Osteoblast (primary cell): ENCODE data around the gene DAPK3. TPM values are rescaled to one million over a fixed set of nuclear protein-coding genes. Genes with fewer than 3 reads are reported as not detected.
"Not testable (repeated sequence)": the region's sequence is repeated elsewhere in the genome, so short reads cannot be mapped to it uniquely, and the experiment has no call there.

Experiments
- DNase-seq: peaks from one replicate; pipeline ENCODE4 v3.0.0; 2011; ENCODE audit warnings: low spot score, mixed read lengths; ENCODE audit not compliant: insufficient read length; ENCODE audit errors: missing footprints
- H2AFZ ChIP-seq: 2 replicates; pipeline ENCODE4 v1.6.0; 2011; ENCODE audit warnings: mild to moderate bottlenecking, low read length
- H3K27ac ChIP-seq: 2 replicates; pipeline ENCODE4 v1.5.1; 2011; ENCODE audit warnings: mild to moderate bottlenecking, low read depth, low read length, moderate library complexity
- H3K27me3 ChIP-seq: 2 replicates; pipeline ENCODE4 v1.6.0; 2012; ENCODE audit warnings: mild to moderate bottlenecking, control low read depth, inconsistent platforms, low read length, moderate library complexity; ENCODE audit not compliant: insufficient read depth
- H3K36me3 ChIP-seq: 2 replicates; pipeline ENCODE4 v1.5.1; 2011; ENCODE audit warnings: mild to moderate bottlenecking, low read length, control low read depth, moderate library complexity; ENCODE audit not compliant: insufficient read depth
- H3K4me1 ChIP-seq: 2 replicates; pipeline ENCODE4 v1.5.1; 2011; ENCODE audit warnings: mild to moderate bottlenecking, low read length, control low read depth, moderate library complexity; ENCODE audit not compliant: insufficient read depth
- H3K4me2 ChIP-seq: 2 replicates; pipeline ENCODE4 v1.6.0; 2011; ENCODE audit warnings: mild to moderate bottlenecking, low read length; ENCODE audit not compliant: insufficient read depth
- H3K4me3 ChIP-seq: fragments of 200-600 bp; sonication (generic); 3 replicates; pipeline ENCODE4 v1.5.1; 2012; ENCODE audit warnings: mild to moderate bottlenecking, low read length, inconsistent platforms; ENCODE audit not compliant: insufficient read depth
- H3K79me2 ChIP-seq: 2 replicates; pipeline ENCODE4 v1.6.0; 2012; ENCODE audit warnings: mild to moderate bottlenecking, low read length, control low read depth, inconsistent platforms; ENCODE audit not compliant: insufficient read depth
- H3K9me3 ChIP-seq: 2 replicates; pipeline ENCODE4 v1.5.1; 2011; ENCODE audit warnings: low read depth, low read length, control low read depth
- H4K20me1 ChIP-seq: 2 replicates; pipeline ENCODE4 v1.6.0; 2012; ENCODE audit warnings: mild to moderate bottlenecking, low read length, control low read depth; ENCODE audit not compliant: insufficient read depth
- total RNA-seq: library from RNA; depleted of rRNA; stranded (reverse); fragments of >200 nt; gene quantifications from 2 replicates; pipeline ENCODE4 v1.2.3, GENCODE V29; 2012
- TF ChIP-seq, protein P1 (sequence below): IDR thresholded peaks from 2 replicates; pipeline ENCODE4 v1.5.1; 2011; ENCODE audit warnings: mild to moderate bottlenecking, low read depth, low read length, moderate library complexity; ENCODE audit errors: extremely low read depth

Gene DAPK3
- total RNA-seq, 1 donor = 131 TPM

DNA sequence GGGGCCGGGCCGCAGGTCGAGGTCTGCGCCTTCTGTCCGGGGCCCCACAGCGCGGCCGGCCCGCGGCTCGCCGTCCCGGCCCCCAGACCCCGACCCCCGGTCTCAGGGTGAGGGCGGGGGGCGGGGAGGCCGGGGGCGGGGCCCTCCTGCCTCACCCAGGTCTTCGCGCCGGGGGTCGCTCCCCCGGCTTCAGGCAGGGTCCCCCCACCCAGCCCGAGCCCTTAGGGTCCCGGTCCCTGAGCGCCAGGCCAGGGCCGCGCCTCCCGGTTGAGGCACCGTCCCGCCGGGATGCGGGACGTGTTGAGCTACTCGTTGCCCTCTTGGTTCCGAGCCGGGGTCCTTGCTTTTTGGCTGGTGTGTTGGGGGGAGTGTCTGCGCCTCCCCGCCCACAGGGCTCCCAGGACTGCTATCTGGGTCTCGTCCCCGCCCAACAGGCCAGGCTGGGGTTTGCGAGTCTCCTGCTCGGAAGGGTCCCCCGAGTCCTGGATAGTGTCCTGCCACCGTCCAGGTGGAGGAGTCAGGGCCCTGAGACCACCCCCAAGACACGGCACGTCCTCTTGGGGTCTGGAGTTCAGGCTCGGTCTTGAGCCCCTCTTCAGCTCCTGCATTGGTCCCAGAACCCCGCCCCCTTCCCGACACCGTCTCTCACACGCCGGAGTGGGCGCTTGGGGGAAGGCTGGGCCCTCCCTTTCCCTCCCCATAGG is 37.1 kb upstream of the DAPK3 start:
- Histone ChIP-seq H3K36me3 (peaks cover 9% of the 10 kb centered on the region), H4K20me1 (peaks cover 37% of the 10 kb centered on the region), H3K4me2 (peak overlapping the region; percentile 95), H3K27me3 (no peaks in the 10 kb centered on the region), H3K9me3 (no peaks in the 10 kb centered on the region), H2AFZ (peak overlapping the region; percentile 59), H3K4me3 (peak overlapping the region; percentile 94), H3K4me1 (peaks cover 16% of the 10 kb centered on the region), H3K79me2 (peaks cover 54% of the 10 kb centered on the region), H3K27ac (peak overlapping the region; percentile 51)
- TF ChIP-seq, protein P1, sequence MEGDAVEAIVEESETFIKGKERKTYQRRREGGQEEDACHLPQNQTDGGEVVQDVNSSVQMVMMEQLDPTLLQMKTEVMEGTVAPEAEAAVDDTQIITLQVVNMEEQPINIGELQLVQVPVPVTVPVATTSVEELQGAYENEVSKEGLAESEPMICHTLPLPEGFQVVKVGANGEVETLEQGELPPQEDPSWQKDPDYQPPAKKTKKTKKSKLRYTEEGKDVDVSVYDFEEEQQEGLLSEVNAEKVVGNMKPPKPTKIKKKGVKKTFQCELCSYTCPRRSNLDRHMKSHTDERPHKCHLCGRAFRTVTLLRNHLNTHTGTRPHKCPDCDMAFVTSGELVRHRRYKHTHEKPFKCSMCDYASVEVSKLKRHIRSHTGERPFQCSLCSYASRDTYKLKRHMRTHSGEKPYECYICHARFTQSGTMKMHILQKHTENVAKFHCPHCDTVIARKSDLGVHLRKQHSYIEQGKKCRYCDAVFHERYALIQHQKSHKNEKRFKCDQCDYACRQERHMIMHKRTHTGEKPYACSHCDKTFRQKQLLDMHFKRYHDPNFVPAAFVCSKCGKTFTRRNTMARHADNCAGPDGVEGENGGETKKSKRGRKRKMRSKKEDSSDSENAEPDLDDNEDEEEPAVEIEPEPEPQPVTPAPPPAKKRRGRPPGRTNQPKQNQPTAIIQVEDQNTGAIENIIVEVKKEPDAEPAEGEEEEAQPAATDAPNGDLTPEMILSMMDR = no peak
- peak; percentile 92 for DNase-seq

DNA sequence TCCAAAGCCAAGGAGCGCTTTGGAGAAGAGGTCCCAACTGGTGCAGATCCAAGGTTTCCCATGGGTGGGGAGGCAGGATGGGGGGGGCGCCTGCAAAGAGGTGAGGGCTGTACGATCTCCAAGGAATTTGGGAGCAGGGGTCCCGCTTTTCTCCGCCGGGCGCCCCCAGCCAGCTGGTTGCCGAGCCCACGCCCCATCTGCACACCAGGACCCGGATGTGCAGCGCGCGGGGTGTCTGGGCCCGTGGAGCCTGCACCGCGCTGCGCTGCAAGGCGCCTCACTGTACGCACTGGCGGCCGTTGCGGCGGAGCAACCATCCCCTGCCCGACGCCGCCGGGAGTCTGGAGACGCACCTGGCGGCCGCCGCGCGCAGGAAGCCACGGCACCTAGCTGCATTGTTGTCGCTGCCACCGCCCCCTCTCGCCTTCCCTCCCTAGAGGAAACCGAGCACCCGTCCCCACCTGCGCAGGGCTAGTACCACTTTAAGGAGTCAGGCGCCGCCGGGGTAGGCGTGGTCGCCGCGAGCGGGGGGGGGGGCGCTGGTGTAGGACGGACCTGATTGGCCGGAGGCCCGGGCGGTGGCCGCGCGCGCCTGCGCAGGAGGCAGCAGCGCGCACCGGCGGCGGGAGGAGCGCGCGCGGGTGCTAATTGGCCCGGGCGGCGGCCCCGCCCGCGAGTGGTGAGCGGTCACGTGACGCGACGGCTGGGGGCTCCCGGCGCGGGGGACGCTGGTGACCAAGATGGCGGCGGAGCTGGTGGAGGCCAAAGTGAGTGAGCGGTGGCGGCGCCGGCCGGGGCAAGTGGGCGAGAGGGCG is 36.3 kb upstream of the DAPK3 start, which contains the start of gene PIAS4:
Gene PIAS4, plus strand, starts transcription at position 716 of the 815 bp plus-strand sequence. Its CDS starts 25 bp downstream, at position 741.
- peaks cover 34% of the 10 kb centered on the region for H4K20me1 ChIP-seq
- H3K36me3 ChIP-seq = peaks cover 8% of the 10 kb centered on the region
- peak within 1 kb of the TSS; percentile 95 for H3K4me2 ChIP-seq
- no peaks in the 10 kb centered on the region for H3K27me3 ChIP-seq
- H3K4me1 ChIP-seq = peaks cover 16% of the 10 kb centered on the region
- DNase-seq = peak; percentile 100
- peaks cover 46% of the 10 kb centered on the region for H3K79me2 ChIP-seq
- peak within 1 kb of the TSS; percentile 94 for H3K4me3 ChIP-seq
- TF ChIP-seq, protein P1 = no peak
- H3K9me3 ChIP-seq = no peaks in the 10 kb centered on the region
- peak within 1 kb of the TSS; percentile 51 for H3K27ac ChIP-seq
- H2AFZ ChIP-seq = peak within 1 kb of the TSS; percentile 88

DNA sequence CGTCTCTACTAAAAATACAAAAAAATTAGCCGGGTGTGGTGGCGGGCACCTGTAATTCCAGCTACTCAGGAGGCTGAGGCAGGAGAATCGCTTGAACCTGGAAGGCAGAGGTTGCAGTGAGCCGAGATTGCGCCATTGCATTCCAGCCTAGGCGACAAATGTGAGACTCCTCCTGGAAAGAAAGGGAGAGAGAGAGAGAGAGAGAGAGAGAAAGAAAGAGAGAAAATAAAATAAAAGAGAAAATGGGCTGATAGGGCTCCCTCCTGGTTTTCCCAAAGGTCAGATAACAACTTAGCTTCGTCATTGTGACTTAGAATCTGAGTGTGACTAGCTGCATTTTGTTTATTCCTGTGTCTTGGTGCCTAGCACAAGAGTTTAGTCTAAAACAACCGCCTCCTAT is 34.5 kb upstream of the DAPK3 start:
- Histone ChIP-seq H4K20me1 (peaks cover 24% of the 10 kb centered on the region), H3K4me1 (peaks cover 16% of the 10 kb centered on the region), H3K79me2 (peaks cover 31% of the 10 kb centered on the region)
- not testable (repeated sequence) for H3K9me3 ChIP-seq, H3K4me2 ChIP-seq, H3K4me3 ChIP-seq, H3K27ac ChIP-seq, H3K36me3 ChIP-seq, DNase-seq, H2AFZ ChIP-seq, H3K27me3 ChIP-seq

DNA sequence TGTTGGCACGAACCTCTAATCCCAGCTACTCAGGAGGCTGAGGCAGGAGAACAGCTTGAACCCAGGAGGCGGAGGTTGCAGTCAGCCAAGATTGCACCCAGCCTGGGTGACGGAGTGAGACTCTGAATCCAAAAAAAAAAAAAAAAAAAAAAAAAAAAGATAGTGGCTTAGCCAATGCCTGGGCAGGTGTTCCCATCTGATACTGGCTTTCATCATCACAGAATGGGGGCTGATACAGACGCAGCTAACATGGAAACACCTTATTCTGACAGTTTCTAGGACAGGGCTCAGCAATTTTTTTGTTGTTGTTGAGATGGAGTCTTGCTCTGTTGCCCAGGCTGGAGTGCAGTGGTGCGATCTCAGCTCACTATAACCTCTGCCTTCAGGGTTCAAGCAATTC is 29.9 kb upstream of the DAPK3 start:
- H3K9me3 ChIP-seq, H3K4me1 ChIP-seq, H3K36me3 ChIP-seq, H3K27ac ChIP-seq, H3K79me2 ChIP-seq, H3K27me3 ChIP-seq, DNase-seq, H3K4me3 ChIP-seq, H3K4me2 ChIP-seq, H4K20me1 ChIP-seq, H2AFZ ChIP-seq: not testable (repeated sequence)

DNA sequence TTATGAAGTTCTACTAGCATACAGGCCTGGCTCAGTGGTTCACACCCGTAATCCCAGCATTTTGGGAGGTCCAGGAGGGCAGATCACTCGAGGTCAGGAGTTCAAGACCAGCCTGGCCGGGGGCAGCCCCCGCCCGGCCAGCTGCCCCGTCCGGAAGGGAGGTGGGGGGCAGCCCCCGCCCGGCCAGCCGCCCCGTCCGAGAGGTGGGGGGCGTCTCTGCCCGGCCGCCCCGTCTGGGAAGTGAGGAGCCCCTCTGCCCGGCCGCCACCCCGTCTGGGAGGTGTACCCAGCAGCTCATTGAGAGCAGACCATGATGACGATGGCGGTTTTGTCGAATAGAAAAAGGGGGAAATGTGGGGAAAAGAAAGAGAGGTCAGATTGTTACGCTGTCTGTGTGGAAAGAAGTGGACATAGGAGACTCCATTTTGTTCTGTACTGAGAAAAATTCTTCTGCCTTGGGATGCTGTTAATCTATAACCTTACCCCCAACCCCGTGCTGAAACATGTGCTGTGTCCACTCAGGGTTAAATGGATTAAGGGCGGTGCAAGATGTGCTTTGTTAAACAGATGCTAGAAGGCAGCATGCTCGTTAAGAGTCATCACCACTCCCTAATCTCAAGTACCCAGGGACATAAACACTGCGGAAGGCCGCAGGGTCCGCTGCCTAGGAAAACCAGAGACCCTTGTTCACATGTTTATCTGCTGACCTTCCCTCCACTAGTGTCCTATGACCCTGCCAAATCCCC is 27.9 kb upstream of the DAPK3 start:
- H3K9me3 ChIP-seq, H3K27ac ChIP-seq, H3K79me2 ChIP-seq, DNase-seq, H2AFZ ChIP-seq, H3K4me3 ChIP-seq, H3K36me3 ChIP-seq, H4K20me1 ChIP-seq, H3K4me1 ChIP-seq, H3K4me2 ChIP-seq, H3K27me3 ChIP-seq: not testable (repeated sequence)
